ENCODE data around the gene CDYL.
A peak's percentile ranks its signal among the peaks of the same experiment; 100 is the strongest.
"Not testable (repeated sequence)": the region's sequence is repeated elsewhere in the genome, so short reads cannot be mapped to it uniquely, and the experiment has no call there.

CDYL gene

GRCh38 chr6:4848382-4849068 lies 72.3 kb downstream of the CDYL start:
- no peak for DNase-seq

DNA sequence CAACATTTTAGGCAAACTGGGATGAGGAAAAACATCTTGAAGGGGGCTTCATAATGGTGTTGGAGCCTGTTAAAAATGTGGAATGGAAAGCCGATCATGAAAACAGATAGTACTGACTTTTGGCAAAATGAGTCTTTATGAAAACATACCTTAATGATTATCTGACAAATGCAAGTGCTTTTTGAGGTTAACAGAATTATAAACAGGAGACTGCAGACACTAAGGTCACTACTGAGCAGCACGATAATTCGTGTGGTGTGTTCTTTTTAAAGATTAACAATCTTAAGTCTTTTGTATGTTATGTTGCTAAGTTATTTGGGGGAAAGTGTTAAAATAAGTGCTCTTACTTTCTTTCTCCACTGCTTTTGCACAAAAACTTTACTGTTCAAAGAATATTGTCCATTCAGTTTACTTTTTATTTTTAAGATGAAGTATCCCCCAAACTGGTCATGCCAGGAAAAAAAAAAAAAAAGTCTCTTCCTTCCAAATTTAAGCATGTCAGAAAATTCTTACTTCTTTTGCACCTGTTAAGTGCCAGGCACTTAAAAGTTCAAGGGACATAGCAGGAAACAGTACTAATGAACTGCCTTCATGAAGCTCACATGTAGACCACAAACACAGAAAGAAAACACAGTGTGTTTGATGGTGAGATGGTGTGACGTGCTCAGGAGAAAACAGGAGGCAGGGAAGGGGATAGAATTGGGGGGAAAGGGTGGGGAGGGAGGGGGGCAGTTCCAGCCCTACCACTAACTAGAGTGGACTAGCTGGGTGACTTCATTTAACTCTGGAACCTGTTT lies 73.2 kb downstream of the CDYL start:
- DNase-seq = peak; percentile 16

- no peak for DNase-seq
These were observed 74.8 kb downstream of the CDYL start for GRCh38 chr6:4851035-4851434.

- not testable (repeated sequence) for DNase-seq
These were observed 76.0 kb downstream of the CDYL start for GRCh38 chr6:4852186-4852585.

DNA sequence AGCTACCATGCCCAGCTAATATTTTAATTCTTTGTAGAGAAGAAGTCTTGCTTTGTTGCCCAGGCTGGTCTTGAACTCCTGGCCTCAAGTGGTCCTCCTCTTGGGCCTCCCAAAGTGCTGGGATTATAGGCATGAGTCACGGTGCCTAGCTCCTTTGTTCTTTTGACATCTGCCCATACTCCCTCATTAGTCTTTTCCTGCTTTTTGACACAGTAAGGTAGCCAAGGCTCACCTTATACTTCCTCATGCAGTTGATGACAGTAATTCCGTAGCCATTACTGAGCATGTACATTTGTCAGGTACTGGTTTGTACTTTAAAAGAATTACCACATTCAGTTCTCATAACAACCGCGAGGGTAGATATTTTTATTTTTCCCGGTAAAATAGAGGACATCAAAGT lies 76.7 kb downstream of the CDYL start:
- DNase-seq = no peak

- no peak for DNase-seq
These were observed 77.1 kb downstream of the CDYL start for GRCh38 chr6:4853349-4853748.

DNA sequence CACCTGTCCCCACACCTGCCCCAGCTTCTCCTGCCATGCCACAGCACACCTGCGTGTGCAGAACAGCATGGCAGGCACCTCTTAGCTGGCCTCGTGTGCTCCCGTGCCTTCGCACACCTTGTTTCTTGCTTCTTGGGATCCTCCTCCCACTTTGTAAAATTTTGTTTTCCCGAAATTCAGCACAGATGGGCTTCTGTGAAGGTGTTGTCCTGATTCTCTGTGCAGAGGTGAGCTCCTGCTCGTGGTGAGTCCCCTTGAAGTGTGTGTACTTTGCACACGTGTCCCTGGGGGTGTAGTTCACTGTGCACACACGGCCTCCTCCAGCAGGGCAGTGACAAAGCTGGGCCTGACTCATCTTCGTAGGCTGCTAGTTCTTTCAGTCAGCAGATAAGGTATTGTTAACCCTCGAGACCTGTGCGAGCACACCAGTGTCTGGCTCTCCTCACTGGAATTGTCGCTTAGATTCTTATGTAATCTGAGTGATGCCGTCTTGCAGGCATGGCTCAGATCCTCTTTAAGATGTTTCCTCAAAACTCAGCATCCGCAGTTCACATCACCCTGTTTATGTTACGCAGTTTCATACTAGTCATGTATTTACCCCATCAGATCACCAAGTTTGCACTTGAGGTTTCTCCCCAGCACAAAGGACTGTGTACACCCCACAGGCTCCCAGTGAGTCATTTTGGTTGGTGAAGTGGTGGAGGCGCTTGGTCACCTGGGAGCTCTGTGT lies 77.7 kb downstream of the CDYL start:
- DNase-seq = peak; percentile 8

DNA sequence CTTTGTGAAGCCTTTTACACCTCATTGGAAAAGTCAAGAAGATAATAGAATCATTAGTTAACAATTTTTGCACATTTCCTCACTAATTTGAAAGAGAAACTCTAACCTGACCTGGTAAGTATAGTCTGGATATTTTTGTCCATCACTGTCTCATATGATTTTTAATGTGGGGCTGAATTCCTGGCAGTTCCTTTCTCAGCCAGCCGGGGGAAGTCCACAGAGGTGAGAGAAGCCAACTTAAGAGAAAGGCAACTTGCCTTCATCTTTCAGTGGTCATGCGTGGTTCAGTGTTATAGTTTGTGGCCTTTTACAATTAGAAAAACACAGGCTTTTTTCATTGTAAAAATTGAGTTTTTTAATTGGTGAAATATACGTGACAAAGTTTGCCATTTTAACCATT lies 80.6 kb downstream of the CDYL start:
- DNase-seq = no peak

- no peak for DNase-seq
These were observed 82.2 kb downstream of the CDYL start for GRCh38 chr6:4858194-4859015.

GRCh38 chr6:4860387-4860786 lies 84.2 kb downstream of the CDYL start:
- DNase-seq = no peak

DNA sequence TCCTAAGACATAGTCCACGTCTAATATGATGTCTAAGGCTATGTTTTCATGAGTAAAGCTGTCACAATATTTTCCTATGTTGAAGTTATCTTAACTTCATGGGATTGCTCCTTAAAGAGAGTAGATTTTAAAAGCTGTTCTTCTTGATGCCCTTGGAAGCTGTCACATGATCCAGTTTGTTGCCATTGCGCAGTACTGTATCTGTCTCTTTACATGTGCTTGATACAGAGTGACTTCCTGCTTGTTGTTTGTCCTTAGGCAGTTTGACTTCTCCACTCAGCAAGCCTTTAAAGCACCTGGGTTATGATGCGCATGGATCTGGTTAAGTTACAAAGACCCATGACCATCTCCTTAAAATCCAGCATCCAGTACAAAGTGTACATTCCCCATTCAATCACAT lies 85.4 kb downstream of the CDYL start:
- DNase-seq = no peak

GRCh38 chr6:4864519-4864918 lies 88.3 kb downstream of the CDYL start:
- no peak for DNase-seq

DNA sequence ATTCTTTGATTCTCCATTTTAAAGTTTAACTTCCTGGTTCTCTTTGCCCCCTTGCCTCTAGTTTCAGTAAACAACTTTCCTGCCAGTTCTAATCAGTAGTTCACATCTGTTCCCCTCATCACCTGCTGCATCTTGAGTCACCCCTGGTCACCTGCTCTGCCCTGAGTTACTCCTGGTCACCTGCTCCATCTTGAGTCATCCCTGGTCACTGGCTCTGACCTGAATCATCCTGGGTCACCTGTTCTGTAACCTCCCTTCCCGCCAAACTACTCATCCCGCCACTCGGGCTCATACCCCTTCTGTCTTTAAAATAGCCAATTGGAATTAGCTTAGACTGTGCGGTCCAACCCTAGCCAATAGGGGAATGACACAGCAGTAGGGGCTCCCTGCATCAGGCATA lies 88.8 kb downstream of the CDYL start:
- not testable (repeated sequence) for DNase-seq

- DNase-seq = no peak
These were observed 94.8 kb downstream of the CDYL start for GRCh38 chr6:4870821-4871494.

GRCh38 chr6:4871825-4872224 lies 95.6 kb downstream of the CDYL start:
- no peak for DNase-seq

- no peak for DNase-seq
These were observed 96.6 kb downstream of the CDYL start for GRCh38 chr6:4872841-4873240.

DNA sequence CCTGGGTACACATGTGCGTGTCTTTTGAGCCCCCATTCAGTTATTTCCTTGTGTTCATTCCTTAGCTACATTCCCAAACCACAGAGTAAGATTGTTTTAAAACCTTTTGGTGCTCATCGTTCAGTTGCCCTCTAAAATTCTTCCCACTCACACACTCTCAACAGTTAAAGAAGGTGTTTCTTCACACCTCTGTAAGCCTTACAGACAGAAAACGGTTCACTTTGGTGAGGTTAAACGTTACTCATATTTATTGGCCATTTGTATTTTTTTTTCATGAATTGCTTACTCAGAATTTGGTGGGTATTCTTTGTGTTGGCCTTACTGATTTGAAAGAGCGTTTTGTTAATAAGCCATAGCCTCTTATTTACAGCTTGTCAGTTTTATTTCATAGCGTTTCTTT lies 97.7 kb downstream of the CDYL start:
- DNase-seq = no peak

GRCh38 chr6:4879741-4880275 lies 103.6 kb downstream of the CDYL start:
- DNase-seq = no peak

DNA sequence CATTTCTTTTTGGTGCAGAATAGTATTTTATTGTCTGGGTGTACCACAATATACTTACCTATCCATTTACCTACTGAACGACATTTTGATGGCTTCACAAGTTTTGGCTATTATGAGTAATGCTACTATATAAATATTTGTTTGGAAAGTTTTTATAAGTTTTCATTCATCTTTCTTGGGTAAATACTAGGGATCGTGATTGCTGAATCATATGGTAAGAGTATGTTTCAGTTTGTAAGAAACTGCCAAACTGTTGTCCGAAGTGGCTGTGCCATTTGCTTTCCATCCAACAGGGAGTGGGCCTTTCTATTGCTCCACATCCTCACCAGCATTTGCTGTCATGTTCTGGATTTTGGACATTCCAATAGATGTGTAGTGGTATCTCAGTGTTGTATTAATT lies 104.2 kb downstream of the CDYL start:
- DNase-seq = no peak

DNA sequence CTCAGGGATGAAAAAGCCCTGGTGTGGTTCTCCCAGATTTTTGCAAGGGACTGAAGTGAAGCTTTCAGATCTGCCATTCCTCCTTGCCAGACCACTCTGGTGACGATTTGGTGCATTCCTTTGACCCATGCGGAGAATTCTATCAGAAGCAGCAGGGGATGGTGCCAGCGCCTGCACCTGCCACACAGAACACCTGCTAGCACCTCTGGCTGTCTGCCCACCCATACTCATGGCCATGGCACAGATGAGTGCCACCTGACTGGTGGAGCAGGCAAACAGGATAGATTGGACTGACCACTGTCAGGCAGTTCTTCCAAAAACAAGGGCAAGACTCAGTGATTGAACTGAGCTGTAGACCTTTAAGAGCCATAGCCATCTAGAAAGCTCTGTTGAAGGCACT lies 107.1 kb downstream of the CDYL start:
- DNase-seq = no peak

DNA sequence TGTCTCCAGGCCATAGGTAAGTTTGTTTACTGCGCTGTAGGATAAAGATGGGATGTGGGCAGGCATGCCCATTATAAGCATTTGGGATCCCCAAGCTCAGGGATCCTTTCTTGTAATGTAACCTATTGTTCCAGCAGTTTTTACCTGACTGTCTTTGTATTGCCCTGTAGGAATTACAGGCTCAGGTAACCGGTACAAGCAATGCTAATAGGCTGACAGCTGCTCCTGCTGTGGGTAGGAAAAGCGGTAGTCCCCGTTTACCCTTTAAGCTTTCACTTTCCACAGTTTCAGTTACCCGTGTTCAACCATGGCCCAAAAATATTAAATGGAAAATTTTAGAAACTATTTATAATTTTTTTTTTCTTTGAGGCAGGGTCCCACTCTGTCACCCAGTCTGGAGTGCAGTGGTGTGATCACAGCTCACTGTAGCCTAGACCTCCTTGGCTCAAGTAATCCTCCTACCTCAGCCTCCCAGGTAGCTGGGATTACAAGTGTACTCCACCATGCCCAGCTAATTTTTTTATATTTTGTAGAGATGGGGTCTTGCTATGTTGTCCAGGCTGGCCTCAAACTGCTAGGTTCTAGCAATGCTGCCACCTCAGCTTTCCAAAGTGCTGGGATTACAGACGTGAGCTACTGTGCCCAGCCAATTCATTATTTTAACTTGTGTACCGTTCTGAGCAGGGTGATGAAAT lies 108.6 kb downstream of the CDYL start:
- no peak for DNase-seq

All from fibroblast of skin of right biceps (primary cell).